OCI-LY3 (cell line): ENCODE results near the gene ADGRB3.

Source experiments
- H2AFZ ChIP-seq: fragments of 200-600, 300-600 bp; shearing (Covaris generic); 2 replicates; pipeline ENCODE4 v1.6.0; 2014; ENCODE audit warnings: antibody characterized with exemption, low read depth, low read length
- H3K27ac ChIP-seq: fragments of 200-600, 300-600 bp; sonication (generic); 2 replicates; pipeline ENCODE4 v1.5.1; 2014; ENCODE audit warnings: mild to moderate bottlenecking, low read length, moderate library complexity, mixed read lengths
- H3K27me3 ChIP-seq: fragments of 200-600, 300-600 bp; sonication (generic); 2 replicates; pipeline ENCODE4 v1.6.1; 2014; ENCODE audit warnings: low read depth, low read length, mixed read lengths
- H3K36me3 ChIP-seq: fragments of 200-600, 300-600 bp; sonication (generic); replicated peaks from 2 replicates; pipeline ENCODE3; 2014; ENCODE audit warnings: low read depth, low read length, mixed read lengths
- H3K4me1 ChIP-seq: fragments of 300-600, 200-600 bp; sonication (generic); 2 replicates; pipeline ENCODE4 v1.6.1; 2014; ENCODE audit warnings: low read length, mixed read lengths
- H3K4me2 ChIP-seq: fragments of 200-600, 300-600 bp; sonication (generic); 2 replicates; pipeline ENCODE4 v1.6.1; 2014; ENCODE audit warnings: low read length, mixed read lengths
- H3K4me3 ChIP-seq: fragments of 300-600, 200-600 bp; sonication (generic); 2 replicates; pipeline ENCODE4 v1.5.1; 2014; ENCODE audit warnings: antibody characterized with exemption, mild to moderate bottlenecking, low read length, moderate library complexity
- H3K79me2 ChIP-seq: fragments of 300-600, 200-600 bp; shearing (Covaris generic); 2 replicates; pipeline ENCODE4 v1.6.1; 2014; ENCODE audit warnings: mild to moderate bottlenecking, low read length, mixed read lengths
- H3K9ac ChIP-seq: fragments of 300-600, 200-600 bp; shearing (Covaris generic); 2 replicates; pipeline ENCODE4 v1.6.0; 2014; ENCODE audit warnings: mild to moderate bottlenecking, low read length, moderate library complexity
- H3K9me3 ChIP-seq: fragments of 200-600, 300-600 bp; shearing (Covaris generic); 2 replicates; pipeline ENCODE4 v1.6.1; 2014; ENCODE audit warnings: low read length, mixed read lengths; ENCODE audit not compliant: insufficient read depth
- H4K20me1 ChIP-seq: fragments of 200-600, 300-600 bp; sonication (generic); 2 replicates; pipeline ENCODE4 v1.6.1; 2016; ENCODE audit warnings: low read length, mixed read lengths; ENCODE audit not compliant: insufficient read depth
- EZH2phosphoT487 ChIP-seq: fragments of 200-600 bp; shearing (Covaris generic); IDR thresholded peaks from 2 replicates; pipeline ENCODE4 v1.6.1; 2018; ENCODE audit warnings: antibody characterized with exemption, mixed run types, low read depth
- TF ChIP-seq, protein P1 (sequence below): fragments of 200-600, 300-600 bp; sonication (generic); IDR thresholded peaks from 2 replicates; pipeline ENCODE4 v1.5.1; 2014; ENCODE audit warnings: antibody characterized with exemption, low read length, low read depth

ADGRB3 gene

DNA sequence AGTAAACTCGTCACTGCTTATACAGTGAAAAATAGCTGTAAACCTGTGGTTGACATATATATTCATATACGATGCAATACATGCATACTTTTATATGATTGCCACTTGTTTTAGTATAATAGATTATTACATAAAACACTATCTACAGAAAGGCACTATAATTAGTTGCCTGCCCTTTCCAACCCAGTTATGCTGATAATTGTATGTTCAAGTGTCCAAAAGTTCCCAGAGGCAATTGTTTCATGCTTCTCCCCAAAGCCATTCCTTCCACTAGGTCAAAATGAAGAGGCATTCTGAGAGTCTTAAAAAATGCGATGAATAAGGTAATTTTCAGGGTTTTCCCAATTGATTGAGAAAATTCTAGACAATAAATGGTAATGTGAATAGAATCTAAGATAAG lies 727.1 kb downstream of the ADGRB3 start:
- Histone ChIP-seq H4K20me1 (no peaks in the 10 kb centered on the region), H3K4me3 (no peak overlapping the region), H3K9ac (no peak overlapping the region), H3K9me3 (no peaks in the 10 kb centered on the region), H2AFZ (no peak overlapping the region), H3K4me2 (no peak overlapping the region), H3K79me2 (no peaks in the 10 kb centered on the region), H3K27ac (no peak overlapping the region), H3K36me3 (no peaks in the 10 kb centered on the region), H3K4me1 (peaks cover 8% of the 10 kb centered on the region; the same call in 1 of the 2 replicates), H3K27me3 (no peaks in the 10 kb centered on the region)
- TF ChIP-seq EZH2phosphoT487: no peak

DNA sequence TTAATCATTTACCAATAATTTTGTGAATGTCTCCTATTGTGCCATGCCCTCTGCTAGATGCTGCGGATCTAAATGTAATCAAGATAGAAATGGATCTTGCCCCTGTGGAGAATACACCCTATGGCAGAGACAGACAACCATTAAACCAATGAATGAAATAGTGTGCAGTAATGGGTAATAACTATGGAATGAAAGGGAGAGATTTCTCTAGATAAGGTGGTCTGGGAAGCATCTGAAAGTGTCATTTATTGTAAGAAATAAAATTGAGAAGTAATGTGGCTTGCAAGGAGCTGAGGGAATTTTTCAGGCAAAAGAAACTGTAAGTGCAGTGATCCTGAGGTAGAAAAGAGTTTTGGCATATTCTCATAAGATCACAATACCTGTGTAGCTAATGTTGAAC lies 731.7 kb downstream of the ADGRB3 start:
- Histone ChIP-seq H4K20me1 (no peaks in the 10 kb centered on the region), H2AFZ (no peak overlapping the region), H3K27me3 (no peaks in the 10 kb centered on the region), H3K36me3 (no peaks in the 10 kb centered on the region), H3K4me2 (no peak overlapping the region), H3K4me1 (peaks cover 8% of the 10 kb centered on the region; the same call in 1 of the 2 replicates), H3K4me3 (no peak overlapping the region), H3K27ac (no peak overlapping the region), H3K9me3 (no peaks in the 10 kb centered on the region), H3K79me2 (no peaks in the 10 kb centered on the region), H3K9ac (no peak overlapping the region)
- TF ChIP-seq, protein P1, sequence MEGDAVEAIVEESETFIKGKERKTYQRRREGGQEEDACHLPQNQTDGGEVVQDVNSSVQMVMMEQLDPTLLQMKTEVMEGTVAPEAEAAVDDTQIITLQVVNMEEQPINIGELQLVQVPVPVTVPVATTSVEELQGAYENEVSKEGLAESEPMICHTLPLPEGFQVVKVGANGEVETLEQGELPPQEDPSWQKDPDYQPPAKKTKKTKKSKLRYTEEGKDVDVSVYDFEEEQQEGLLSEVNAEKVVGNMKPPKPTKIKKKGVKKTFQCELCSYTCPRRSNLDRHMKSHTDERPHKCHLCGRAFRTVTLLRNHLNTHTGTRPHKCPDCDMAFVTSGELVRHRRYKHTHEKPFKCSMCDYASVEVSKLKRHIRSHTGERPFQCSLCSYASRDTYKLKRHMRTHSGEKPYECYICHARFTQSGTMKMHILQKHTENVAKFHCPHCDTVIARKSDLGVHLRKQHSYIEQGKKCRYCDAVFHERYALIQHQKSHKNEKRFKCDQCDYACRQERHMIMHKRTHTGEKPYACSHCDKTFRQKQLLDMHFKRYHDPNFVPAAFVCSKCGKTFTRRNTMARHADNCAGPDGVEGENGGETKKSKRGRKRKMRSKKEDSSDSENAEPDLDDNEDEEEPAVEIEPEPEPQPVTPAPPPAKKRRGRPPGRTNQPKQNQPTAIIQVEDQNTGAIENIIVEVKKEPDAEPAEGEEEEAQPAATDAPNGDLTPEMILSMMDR: no peak
- TF ChIP-seq EZH2phosphoT487: no peak

DNA sequence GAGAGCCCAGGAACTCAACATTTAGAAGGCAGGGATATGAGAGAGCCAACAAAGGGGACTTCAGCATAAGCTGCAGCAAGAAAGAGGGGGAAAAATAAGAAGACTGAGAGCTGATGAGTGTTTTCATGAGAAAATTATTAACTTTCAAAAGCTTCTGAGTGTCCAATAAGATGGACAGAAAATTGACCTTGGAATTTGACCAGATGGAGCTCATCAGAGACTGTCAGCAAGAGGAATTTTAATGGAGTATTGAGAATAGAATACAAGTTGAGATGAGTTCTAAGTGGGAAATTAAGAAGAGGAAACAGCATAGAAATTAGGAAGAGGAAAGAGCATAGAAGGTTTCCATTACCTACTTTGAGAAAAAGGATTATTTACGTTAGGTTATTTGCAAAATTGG lies 733.5 kb downstream of the ADGRB3 start:
- H3K36me3 ChIP-seq: no peaks in the 10 kb centered on the region
- no peaks in the 10 kb centered on the region for H3K79me2 ChIP-seq
- no peak overlapping the region for H3K9ac ChIP-seq
- H2AFZ ChIP-seq: no peak overlapping the region
- peaks cover 8% of the 10 kb centered on the region; the same call in 1 of the 2 replicates for H3K4me1 ChIP-seq
- H3K27ac ChIP-seq: no peak overlapping the region
- H3K27me3 ChIP-seq: no peaks in the 10 kb centered on the region
- H3K4me2 ChIP-seq: no peak overlapping the region
- no peaks in the 10 kb centered on the region for H4K20me1 ChIP-seq
- H3K9me3 ChIP-seq: no peaks in the 10 kb centered on the region
- H3K4me3 ChIP-seq: no peak overlapping the region
- no peak for TF ChIP-seq EZH2phosphoT487
- TF ChIP-seq, protein P1: no peak

DNA sequence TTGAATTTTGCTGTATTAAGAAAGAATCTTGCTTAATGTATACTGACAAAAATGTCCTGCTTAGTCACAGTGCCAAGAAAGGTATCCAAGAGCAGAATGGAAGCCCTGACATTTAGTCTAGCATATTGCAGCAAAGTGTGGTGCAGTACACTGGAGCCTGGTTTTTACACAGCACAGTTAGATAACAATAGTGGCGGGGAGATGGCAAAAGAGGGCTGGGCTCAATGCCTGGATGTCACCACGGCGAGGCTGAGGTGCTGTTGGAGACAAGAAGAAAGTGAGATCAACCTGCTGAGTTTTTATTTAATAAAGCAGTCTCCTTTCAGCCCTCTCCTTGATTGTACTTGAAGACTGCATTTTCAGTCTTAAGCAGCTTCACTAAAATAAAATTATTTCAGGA lies 735.7 kb downstream of the ADGRB3 start:
- peaks cover 6% of the 10 kb centered on the region; the same call in 1 of the 2 replicates for H3K4me1 ChIP-seq
- no peaks in the 10 kb centered on the region for H3K27me3 ChIP-seq
- H4K20me1 ChIP-seq: no peaks in the 10 kb centered on the region
- no peak overlapping the region for H3K4me2 ChIP-seq
- TF ChIP-seq EZH2phosphoT487: no peak
- TF ChIP-seq, protein P1: no peak
- no peaks in the 10 kb centered on the region for H3K9me3 ChIP-seq
- H3K9ac ChIP-seq: no peak overlapping the region
- H3K79me2 ChIP-seq: no peaks in the 10 kb centered on the region
- no peak overlapping the region for H2AFZ ChIP-seq
- no peak overlapping the region for H3K4me3 ChIP-seq
- no peaks in the 10 kb centered on the region for H3K36me3 ChIP-seq
- no peak overlapping the region for H3K27ac ChIP-seq

DNA sequence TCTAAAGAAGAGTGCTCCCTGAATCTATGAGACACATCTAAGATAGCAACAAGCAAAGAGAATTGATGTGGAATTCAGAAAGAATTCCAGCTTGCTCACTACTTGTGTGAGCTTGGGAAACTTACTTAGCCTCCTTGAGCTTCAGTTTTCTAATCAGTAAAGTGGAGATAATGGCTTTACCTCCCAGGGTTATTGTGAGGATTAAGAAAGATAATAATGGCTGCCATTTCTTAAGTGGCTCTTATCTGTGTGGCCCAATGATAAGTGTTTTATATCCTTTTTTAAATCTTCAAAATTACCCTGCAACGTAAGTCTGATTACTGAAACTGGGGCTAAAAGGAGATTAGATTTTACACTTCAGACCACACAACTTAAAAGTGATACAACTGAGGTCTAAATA lies 743.2 kb downstream of the ADGRB3 start:
- H3K4me1 ChIP-seq: no peaks in the 10 kb centered on the region
- H3K27ac ChIP-seq: no peak overlapping the region
- H4K20me1 ChIP-seq: no peaks in the 10 kb centered on the region
- no peaks in the 10 kb centered on the region for H3K9me3 ChIP-seq
- no peak for TF ChIP-seq EZH2phosphoT487
- TF ChIP-seq, protein P1: no peak
- no peak overlapping the region for H3K4me3 ChIP-seq
- H3K9ac ChIP-seq: no peak overlapping the region
- H3K79me2 ChIP-seq: no peaks in the 10 kb centered on the region
- no peak overlapping the region for H2AFZ ChIP-seq
- no peaks in the 10 kb centered on the region for H3K36me3 ChIP-seq
- H3K4me2 ChIP-seq: no peak overlapping the region
- H3K27me3 ChIP-seq: no peaks in the 10 kb centered on the region
